Activated CD8-positive, alpha-beta T cell treated with anti-CD3 and anti-CD28 coated beads for 36 hours (primary cell): ENCODE results near the gene STX3. TPM values are rescaled to one million over a fixed set of nuclear protein-coding genes. Genes with fewer than 3 reads are reported as not detected.
A peak's percentile ranks its signal among the peaks of the same experiment; 100 is the strongest.

Experiments
- ATAC-seq: fragments of 200-7000 bp; cut with Tn5 transposase; one replicate; pipeline ENCODE4 v1.10.0; 2021; ENCODE audit warnings: mild to moderate bottlenecking, moderate library complexity
- CTCF ChIA-PET: fragments of 350-600 bp; sonication (Branson Sonifier 250); formaldehyde crosslinking; loops from one replicate; lab custom pipeline; 2021; ENCODE audit warnings: antibody characterized with exemption; lab: Charles Lee
- POLR2A ChIA-PET: fragments of 350-600 bp; sonication (Branson Sonifier 250); formaldehyde crosslinking; loops from one replicate; lab custom pipeline; 2021; ENCODE audit warnings: antibody characterized with exemption; lab: Charles Lee
- DNase-seq: peaks from one replicate; pipeline ENCODE4 v3.0.0-alpha.2; 2020
- H3K27ac Mint-ChIP-seq: one replicate; pipeline ENCODE4 v1.8.0; 2021; ENCODE audit warnings: mild to moderate bottlenecking, mixed read lengths
- H3K27me3 Mint-ChIP-seq: one replicate; pipeline ENCODE4 v1.8.0; 2021; ENCODE audit warnings: mixed read lengths
- H3K36me3 Mint-ChIP-seq: one replicate; pipeline ENCODE4 v1.8.0; 2021; ENCODE audit warnings: low read depth, mixed read lengths
- H3K4me1 Mint-ChIP-seq: one replicate; pipeline ENCODE4 v1.8.0; 2021; ENCODE audit warnings: low read depth, mixed read lengths
- H3K4me3 Mint-ChIP-seq: one replicate; pipeline ENCODE4 v1.8.0; 2021; ENCODE audit warnings: mild to moderate bottlenecking, moderate library complexity, mixed read lengths
- H3K9me3 Mint-ChIP-seq: one replicate; pipeline ENCODE4 v1.8.0; 2021; ENCODE audit warnings: mixed read lengths
- CTCF ChIP-seq: fragments of 200-600 bp; IDR thresholded peaks from one replicate; pipeline ENCODE4 v1.8.0; 2022; ENCODE audit warnings: antibody characterized with exemption, mild to moderate bottlenecking
- intact Hi-C: fragments of 100-400 bp; cut with micrococcal nuclease; formaldehyde crosslinking; loops from one replicate; pipeline ENCODE4 v1.10.0; 2022
- total RNA-seq, 2 experiments: library from RNA; stranded (reverse); gene quantifications; one replicate each; pipeline ENCODE4 v1.2.3, GENCODE V29; 2021

STX3 gene
- total RNA-seq, 2 experiments from 2014 or later: 8.3 to 9.5 TPM

DNA sequence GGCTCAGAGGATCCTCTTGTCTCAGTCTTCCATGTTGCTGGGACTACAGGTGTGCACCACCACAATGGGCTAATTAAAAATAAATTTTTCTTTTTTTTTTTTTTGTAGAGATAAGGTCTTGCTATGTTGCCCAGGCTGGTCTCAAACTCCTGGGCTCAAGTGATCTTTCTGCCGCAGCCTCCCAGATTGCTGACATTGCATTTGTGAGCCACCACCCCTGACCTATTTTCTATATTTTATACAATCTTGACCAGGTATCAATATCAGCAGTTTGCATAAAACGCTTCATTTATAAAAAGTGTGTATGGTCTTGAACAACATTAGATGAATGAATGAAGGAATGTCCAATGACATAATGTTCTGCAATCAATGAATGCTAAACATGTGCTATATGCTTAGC is 9.1 kb upstream of the STX3 start:
- ChIA-PET CTCF (interaction anchor here (1.0 to 3.0 kb wide), 2 partner anchors 8 to 56 kb away, joined by 3 to 23 read pairs; partner anchors contain the start of gene STX3), POLR2A (interaction anchor here (0.8 kb wide), 1 partner anchor 56 kb away, joined by 3 read pairs; no protein-coding TSS in a partner anchor)
- Mint-ChIP-seq H3K9me3 (no peaks in the 10 kb centered on the region), H3K36me3 (no peaks in the 10 kb centered on the region), H3K27me3 (peaks cover 31% of the 10 kb centered on the region), H3K4me1 (no peaks in the 10 kb centered on the region), H3K27ac (no peak overlapping the region), H3K4me3 (no peak overlapping the region)
- no peak for TF ChIP-seq CTCF
- DNase-seq (no peak), ATAC-seq (no peak)
- intact Hi-C loops: no loop called here

GRCh38 chr11:59753650-59754493 is 1.3 kb upstream of the STX3 start:
- Mint-ChIP-seq H3K4me1 (peaks cover 14% of the 10 kb centered on the region), H3K27me3 (peaks cover 8% of the 10 kb centered on the region), H3K4me3 (peak overlapping the region; percentile 96), H3K9me3 (no peaks in the 10 kb centered on the region), H3K27ac (peak overlapping the region; percentile 55), H3K36me3 (no peaks in the 10 kb centered on the region)
- ChIA-PET CTCF (interaction anchor here (0.9 to 6.0 kb wide), 19 partner anchors 9 to 609 kb away, joined by 3 to 92 read pairs (median 5); partner anchors contain the start of gene MRPL16), POLR2A (interaction anchor here (1.1 to 2.5 kb wide), 4 partner anchors 11 to 85 kb away, joined by 3 to 14 read pairs (median 4); partner anchors contain the start of genes MRPL16 and PATL1)
- intact Hi-C loops: loop anchor here (1.0 kb wide), 1 partner anchor 48 kb away; no protein-coding TSS in a partner anchor
- DNase-seq: peak; percentile 92
- peak; percentile 92 for TF ChIP-seq CTCF
- ATAC-seq: peak; percentile 71

DNA sequence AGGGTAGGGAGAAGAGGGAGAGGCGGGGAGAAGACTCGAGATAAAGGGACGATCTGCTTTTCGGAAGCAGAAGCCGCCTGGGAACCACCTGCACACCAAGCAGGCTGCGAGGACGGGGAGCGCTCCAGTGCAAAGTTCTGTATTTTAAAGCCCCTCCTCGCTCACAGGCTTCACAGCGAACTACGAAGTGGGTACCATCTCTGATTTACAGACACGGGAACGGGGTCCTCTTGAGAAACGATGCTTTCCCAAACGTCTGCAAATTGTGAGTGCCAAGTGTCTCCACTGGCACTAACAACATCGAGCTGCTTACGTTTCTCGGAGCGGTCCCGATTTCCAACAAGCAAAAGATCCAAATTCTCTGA is 700 bp upstream of the STX3 start:
- no peaks in the 10 kb centered on the region for H3K36me3 Mint-ChIP-seq
- no peaks in the 10 kb centered on the region for H3K9me3 Mint-ChIP-seq
- TF ChIP-seq CTCF: no peak
- ChIA-PET POLR2A (interaction anchor here (1.4 to 2.5 kb wide), 3 partner anchors 13 to 86 kb away, joined by 4 to 14 read pairs (median 5); partner anchors contain the start of genes MRPL16 and PATL1), CTCF (interaction anchor here (0.9 to 6.0 kb wide), 20 partner anchors 10 to 610 kb away, joined by 3 to 92 read pairs (median 5); partner anchors contain the start of gene MRPL16)
- peaks cover 4% of the 10 kb centered on the region for H3K27me3 Mint-ChIP-seq
- peak; percentile 26 for ATAC-seq
- intact Hi-C loops: loop anchor here (1.0 kb wide), 1 partner anchor 48 kb away; no protein-coding TSS in a partner anchor
- H3K27ac Mint-ChIP-seq: peak overlapping the region; percentile 67
- peaks cover 14% of the 10 kb centered on the region for H3K4me1 Mint-ChIP-seq
- H3K4me3 Mint-ChIP-seq: peak overlapping the region; percentile 96
- DNase-seq: peak; percentile 47

DNA sequence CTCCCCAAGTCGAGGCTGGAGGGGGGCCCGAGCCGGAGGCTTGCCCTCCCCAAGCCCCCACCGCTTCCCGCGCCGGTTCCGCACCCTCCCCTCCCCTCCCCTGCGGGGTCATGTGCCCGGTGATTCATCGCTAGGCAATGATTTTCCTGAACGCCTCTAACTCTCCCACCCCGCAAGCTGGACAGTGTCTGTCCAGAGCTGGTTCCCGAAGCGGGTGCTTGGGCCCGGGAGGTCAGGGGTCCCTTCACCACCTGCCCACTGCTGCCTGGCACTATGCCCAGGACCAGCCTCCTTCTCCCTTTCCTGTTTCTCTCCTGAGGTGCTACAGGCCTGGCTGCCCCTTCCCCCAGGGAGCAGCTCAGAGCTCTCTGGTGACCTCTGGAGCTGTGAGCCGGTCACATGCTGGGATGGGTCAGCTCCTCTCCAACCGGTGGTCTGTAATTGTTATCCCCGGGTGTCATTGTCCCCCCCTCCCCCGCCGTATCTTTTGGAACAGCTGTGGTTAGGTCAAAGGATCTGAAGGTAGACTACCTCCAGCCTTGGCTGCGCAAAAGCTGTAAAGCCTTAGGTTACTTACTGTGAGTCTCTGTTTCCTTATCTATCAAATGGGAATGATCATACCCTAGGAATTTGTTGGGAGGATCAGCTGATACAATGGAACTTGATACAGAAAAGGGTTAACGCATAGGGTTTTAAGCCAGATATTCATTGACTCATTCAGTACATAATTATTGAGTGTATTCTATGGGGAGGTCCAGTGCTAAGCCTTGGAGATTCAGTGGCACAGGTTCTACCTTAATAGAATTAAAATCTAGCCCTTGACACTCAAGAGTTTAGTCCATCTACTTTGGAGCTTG is 753 bp downstream of the STX3 start:
- H3K9me3 Mint-ChIP-seq: no peaks in the 10 kb centered on the region
- H3K4me1 Mint-ChIP-seq: peaks cover 14% of the 10 kb centered on the region
- ChIA-PET CTCF (interaction anchor here (0.8 to 6.0 kb wide), 11 partner anchors 9 to 607 kb away, joined by 3 to 92 read pairs (median 7); partner anchors contain the start of gene MRPL16), POLR2A (interaction anchor here (0.6 to 1.6 kb wide), 6 partner anchors 14 to 439 kb away, joined by 3 to 4 read pairs (median 3); partner anchors contain the start of gene PATL1)
- peaks cover 1% of the 10 kb centered on the region for H3K27me3 Mint-ChIP-seq
- peak overlapping the region; percentile 55 for H3K27ac Mint-ChIP-seq
- H3K4me3 Mint-ChIP-seq: peak overlapping the region; percentile 78
- intact Hi-C loops: no loop called here
- TF ChIP-seq CTCF: no peak
- H3K36me3 Mint-ChIP-seq: no peaks in the 10 kb centered on the region
- ATAC-seq (peak; percentile 48), DNase-seq (peak; percentile 59)
